Measurements from ENCODE around the gene DDX20.

The DDX20 gene

GRCh38 chr1:111745675-111746613, 9.8 kb upstream of the DDX20 start:
- no peaks in the 10 kb centered on the region for H3K9me3 ChIP-seq (ENCODE audit: insufficient read depth, low read length)
- H3K27ac ChIP-seq (ENCODE audit: low read depth, low read length), result no peak overlapping the region
- no peak overlapping the region for H3K4me2 ChIP-seq (ENCODE audit: low read depth, low read length, poor library complexity, severe bottlenecking)
- no peak overlapping the region for H3K9ac ChIP-seq (ENCODE audit: low read length)
- H4K20me1 ChIP-seq (ENCODE audit: low read depth, low read length), result no peaks in the 10 kb centered on the region
- TF ChIP-seq EZH2phosphoT487 (conservative IDR thresholded peaks at IDR 0.05; ENCODE audit: low read length) (no peak), CTCF (IDR thresholded peaks at IDR 0.05; ENCODE audit: insufficient read depth, low read length, poor library complexity, severe bottlenecking) (no peak)
- no peaks in the 10 kb centered on the region for H3F3A ChIP-seq (ENCODE audit: insufficient read depth)
- no peak overlapping the region for H3K4me3 ChIP-seq (ENCODE audit: insufficient read depth, low read length, poor library complexity, severe bottlenecking)
- no peak overlapping the region for H2AFZ ChIP-seq (ENCODE audit: low read depth, low read length, severe bottlenecking)
- no peaks in the 10 kb centered on the region for H3K27me3 ChIP-seq (ENCODE audit: low read length)
- H3K9me2 ChIP-seq (replicated peaks; ENCODE audit: insufficient read depth, low read length), result no peaks in the 10 kb centered on the region
- no peaks in the 10 kb centered on the region for H3K79me2 ChIP-seq (ENCODE audit: insufficient read depth, low read length)
- no peaks in the 10 kb centered on the region for H3K36me3 ChIP-seq (ENCODE audit: low read length)

DNA sequence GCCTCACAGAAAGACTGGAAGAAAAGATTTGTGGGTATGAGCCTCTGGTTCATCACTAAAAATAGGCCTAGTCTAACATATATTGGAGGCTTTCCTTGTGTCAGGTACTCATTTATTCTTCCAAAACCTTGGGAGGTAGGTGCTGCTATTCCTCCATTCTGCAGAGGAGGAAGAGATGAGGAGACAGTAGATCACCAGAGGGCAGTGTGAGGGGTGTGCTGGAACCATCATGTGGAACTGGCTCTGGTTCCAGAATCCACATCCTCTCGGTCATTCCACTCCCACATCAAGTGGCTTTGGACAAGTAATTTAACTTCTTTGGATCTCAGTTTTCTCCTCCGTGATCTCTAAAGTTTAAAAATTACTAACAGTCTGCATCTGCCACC, 9.1 kb upstream of the DDX20 start:
- Histone ChIP-seq H3K27ac (ENCODE audit: low read depth, low read length) (no peak overlapping the region), H3K9ac (ENCODE audit: low read length) (no peak overlapping the region), H3K27me3 (ENCODE audit: low read length) (no peaks in the 10 kb centered on the region), H3F3A (ENCODE audit: insufficient read depth) (no peaks in the 10 kb centered on the region), H2AFZ (ENCODE audit: low read depth, low read length, severe bottlenecking) (no peak overlapping the region), H3K9me3 (ENCODE audit: insufficient read depth, low read length) (no peaks in the 10 kb centered on the region), H3K4me2 (ENCODE audit: low read depth, low read length, poor library complexity, severe bottlenecking) (no peak overlapping the region), H3K9me2 (replicated peaks; ENCODE audit: insufficient read depth, low read length) (no peaks in the 10 kb centered on the region), H3K79me2 (ENCODE audit: insufficient read depth, low read length) (no peaks in the 10 kb centered on the region), H3K36me3 (ENCODE audit: low read length) (no peaks in the 10 kb centered on the region), H3K4me3 (ENCODE audit: insufficient read depth, low read length, poor library complexity, severe bottlenecking) (no peak overlapping the region), H4K20me1 (ENCODE audit: low read depth, low read length) (no peaks in the 10 kb centered on the region)
- TF ChIP-seq CTCF (IDR thresholded peaks at IDR 0.05; ENCODE audit: insufficient read depth, low read length, poor library complexity, severe bottlenecking), result no peak
- TF ChIP-seq EZH2phosphoT487 (conservative IDR thresholded peaks at IDR 0.05; ENCODE audit: low read length), result no peak

DNA sequence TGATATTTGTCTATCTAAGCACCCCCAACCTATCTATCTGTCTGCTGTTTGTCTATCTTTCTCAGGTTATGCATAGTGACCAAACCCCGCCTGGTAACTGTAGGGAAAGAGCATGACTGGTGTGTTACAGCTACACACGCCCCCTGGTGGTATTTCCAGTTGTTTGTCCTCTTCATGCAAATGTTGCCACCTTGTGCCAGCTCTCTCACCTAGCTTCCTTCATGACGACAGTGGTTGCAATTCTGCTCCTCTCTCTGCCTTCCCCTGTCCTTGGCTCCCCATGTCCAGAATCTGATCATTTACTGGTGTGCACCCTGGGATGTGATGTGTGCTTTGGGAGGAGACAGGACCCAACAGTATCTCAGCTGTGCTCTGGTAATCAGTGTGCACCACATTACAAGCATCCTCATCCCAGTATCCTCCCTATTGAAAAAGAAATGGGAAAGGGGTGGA, 8.4 kb upstream of the DDX20 start:
- TF ChIP-seq EZH2phosphoT487 (conservative IDR thresholded peaks at IDR 0.05; ENCODE audit: low read length) (no peak), CTCF (IDR thresholded peaks at IDR 0.05; ENCODE audit: insufficient read depth, low read length, poor library complexity, severe bottlenecking) (peak; percentile 64)
- Histone ChIP-seq H3K4me3 (ENCODE audit: insufficient read depth, low read length, poor library complexity, severe bottlenecking) (no peak overlapping the region), H3F3A (ENCODE audit: insufficient read depth) (no peaks in the 10 kb centered on the region), H3K27me3 (ENCODE audit: low read length) (no peaks in the 10 kb centered on the region), H3K9me2 (replicated peaks; ENCODE audit: insufficient read depth, low read length) (no peaks in the 10 kb centered on the region), H3K27ac (ENCODE audit: low read depth, low read length) (no peak overlapping the region), H4K20me1 (ENCODE audit: low read depth, low read length) (no peaks in the 10 kb centered on the region), H3K79me2 (ENCODE audit: insufficient read depth, low read length) (no peaks in the 10 kb centered on the region), H3K9me3 (ENCODE audit: insufficient read depth, low read length) (no peaks in the 10 kb centered on the region), H3K9ac (ENCODE audit: low read length) (no peak overlapping the region), H2AFZ (ENCODE audit: low read depth, low read length, severe bottlenecking) (no peak overlapping the region), H3K36me3 (ENCODE audit: low read length) (no peaks in the 10 kb centered on the region), H3K4me2 (ENCODE audit: low read depth, low read length, poor library complexity, severe bottlenecking) (no peak overlapping the region)

All from SU-DHL-6 (cell line).